ENCODE data around the gene CD47. TPM values are rescaled to one million over a fixed set of nuclear protein-coding genes. Genes with fewer than 3 reads are reported as not detected.

Gene CD47
- total and polyA plus RNA-seq, 9 donors: 24.1 to 148 (median 55.8) TPM

- intact Hi-C loops (cut with DNase I): no loop called here
- H3K36me3 ChIP-seq: no peaks in the 10 kb centered on the region
- TF ChIP-seq POLR2A (IDR thresholded peaks at IDR 0.05): no peak
- no peak for TF ChIP-seq CTCF (IDR thresholded peaks at IDR 0.05)
- no peak for TF ChIP-seq EP300 (IDR thresholded peaks at IDR 0.05)
- no peaks in the 10 kb centered on the region for H3K9me3 ChIP-seq
- H3K4me1 ChIP-seq (ENCODE audit: insufficient read depth): peaks cover 2% of the 10 kb centered on the region
- peak in 2 of 5 donors; percentile 44 to 50 for DNase-seq
- H3K27me3 ChIP-seq: no peaks in the 10 kb centered on the region
- WGBS, 3 donors: 0 to 1% (median 0%) methylated on average over 29 of the region's 29 CpGs
- peak overlapping the region; percentile 64 to 83 for H3K27ac ChIP-seq
- peak overlapping the region; percentile 90 for H3K4me3 ChIP-seq
These were observed 656 bp downstream of the CD47 start for GRCh38 chr3:108090049-108090700.

GRCh38 chr3:108089579-108089978 is 1.3 kb downstream of the CD47 start:
- Histone ChIP-seq H3K4me3 (peak overlapping the region; percentile 90), H3K27ac (no peak overlapping the region), H3K4me1 (ENCODE audit: insufficient read depth) (peaks cover 2% of the 10 kb centered on the region), H3K36me3 (no peaks in the 10 kb centered on the region), H3K27me3 (no peaks in the 10 kb centered on the region), H3K9me3 (no peaks in the 10 kb centered on the region)
- no peak for DNase-seq
- WGBS, 3 donors: 1 to 5% (median 2%) methylated on average over 10 of the region's 10 CpGs
- intact Hi-C loops (cut with DNase I): no loop called here
- no peak for TF ChIP-seq POLR2A (IDR thresholded peaks at IDR 0.05)
- no peak for TF ChIP-seq CTCF (IDR thresholded peaks at IDR 0.05)
- TF ChIP-seq EP300 (IDR thresholded peaks at IDR 0.05): no peak

DNA sequence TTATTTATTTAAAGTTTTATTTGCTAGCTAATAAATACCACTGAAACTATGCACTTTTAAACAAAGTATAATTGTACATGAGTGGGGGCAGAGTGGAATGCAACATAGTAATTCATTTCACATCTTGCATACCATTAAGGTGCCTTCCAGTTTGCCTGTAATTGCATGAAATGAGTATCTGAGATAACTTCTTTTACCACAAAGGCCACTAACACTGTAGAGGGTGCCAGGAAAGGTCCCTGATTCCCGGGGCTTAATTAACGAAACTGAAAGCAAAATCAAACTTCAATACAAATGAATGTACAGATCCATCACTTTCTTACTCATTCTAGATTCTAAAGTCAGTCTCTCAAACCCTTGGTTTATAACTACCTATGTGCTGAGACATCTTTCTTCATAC is 2.1 kb downstream of the CD47 start:
- WGBS, 3 donors: 4 to 15% (median 8%) methylated on average over 2 of the region's 2 CpGs
- Histone ChIP-seq H3K9me3 (no peaks in the 10 kb centered on the region), H3K4me1 (ENCODE audit: insufficient read depth) (peaks cover 2% of the 10 kb centered on the region), H3K27ac (no peak overlapping the region), H3K4me3 (peak overlapping the region; percentile 5), H3K36me3 (no peaks in the 10 kb centered on the region), H3K27me3 (no peaks in the 10 kb centered on the region)
- TF ChIP-seq CTCF (IDR thresholded peaks at IDR 0.05) (no peak), EP300 (IDR thresholded peaks at IDR 0.05) (no peak), POLR2A (IDR thresholded peaks at IDR 0.05) (no peak)
- intact Hi-C loops (cut with DNase I): no loop called here
- no peak for DNase-seq

DNA sequence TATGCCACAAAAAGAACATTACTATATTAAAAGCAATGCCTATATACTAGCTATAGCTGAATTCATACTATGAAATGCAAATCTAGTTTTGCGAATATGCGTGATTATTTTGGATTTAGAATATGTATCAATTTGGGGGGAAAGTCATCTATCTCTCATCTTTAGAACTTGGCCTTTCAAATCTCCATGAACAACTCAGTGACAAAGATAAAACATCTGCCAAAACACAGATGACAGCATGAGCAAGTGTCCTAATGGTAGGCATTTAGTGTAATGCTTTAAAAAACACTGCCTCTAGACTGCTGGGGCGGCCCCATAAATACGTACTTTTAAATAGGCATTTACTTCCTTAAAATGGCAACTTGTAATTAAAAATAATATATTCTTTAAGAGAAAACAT is 2.7 kb downstream of the CD47 start:
- H3K4me1 ChIP-seq (ENCODE audit: insufficient read depth): peaks cover 2% of the 10 kb centered on the region
- H3K9me3 ChIP-seq: no peaks in the 10 kb centered on the region
- 85 to 90% (median 87%) methylated on average over 4 of the region's 4 CpGs for WGBS, 3 donors
- H3K27ac ChIP-seq: no peak overlapping the region
- TF ChIP-seq POLR2A (IDR thresholded peaks at IDR 0.05) (no peak), CTCF (IDR thresholded peaks at IDR 0.05) (no peak), EP300 (IDR thresholded peaks at IDR 0.05) (no peak)
- no peak overlapping the region for H3K4me3 ChIP-seq
- intact Hi-C loops (cut with DNase I): no loop called here
- no peaks in the 10 kb centered on the region for H3K27me3 ChIP-seq
- H3K36me3 ChIP-seq: no peaks in the 10 kb centered on the region
- DNase-seq: no peak
